ENCODE results near the gene CPM.

Gene CPM

GRCh38 chr12:68844318-68844745 lies 88.6 kb downstream of the CPM start:
- Histone ChIP-seq H3F3A (ENCODE audit: low read depth) (no peaks in the 10 kb centered on the region; the same call in 1 of the 2 replicates), H2AFZ (ENCODE audit: low read length) (no peak overlapping the region)
- TF ChIP-seq, protein P1, sequence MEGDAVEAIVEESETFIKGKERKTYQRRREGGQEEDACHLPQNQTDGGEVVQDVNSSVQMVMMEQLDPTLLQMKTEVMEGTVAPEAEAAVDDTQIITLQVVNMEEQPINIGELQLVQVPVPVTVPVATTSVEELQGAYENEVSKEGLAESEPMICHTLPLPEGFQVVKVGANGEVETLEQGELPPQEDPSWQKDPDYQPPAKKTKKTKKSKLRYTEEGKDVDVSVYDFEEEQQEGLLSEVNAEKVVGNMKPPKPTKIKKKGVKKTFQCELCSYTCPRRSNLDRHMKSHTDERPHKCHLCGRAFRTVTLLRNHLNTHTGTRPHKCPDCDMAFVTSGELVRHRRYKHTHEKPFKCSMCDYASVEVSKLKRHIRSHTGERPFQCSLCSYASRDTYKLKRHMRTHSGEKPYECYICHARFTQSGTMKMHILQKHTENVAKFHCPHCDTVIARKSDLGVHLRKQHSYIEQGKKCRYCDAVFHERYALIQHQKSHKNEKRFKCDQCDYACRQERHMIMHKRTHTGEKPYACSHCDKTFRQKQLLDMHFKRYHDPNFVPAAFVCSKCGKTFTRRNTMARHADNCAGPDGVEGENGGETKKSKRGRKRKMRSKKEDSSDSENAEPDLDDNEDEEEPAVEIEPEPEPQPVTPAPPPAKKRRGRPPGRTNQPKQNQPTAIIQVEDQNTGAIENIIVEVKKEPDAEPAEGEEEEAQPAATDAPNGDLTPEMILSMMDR (conservative IDR thresholded peaks at IDR 0.05; ENCODE audit: low read length): no peak
- no peak for TF ChIP-seq EZH2phosphoT487 (IDR thresholded peaks at IDR 0.05; ENCODE audit: borderline replicate concordance)

DNA sequence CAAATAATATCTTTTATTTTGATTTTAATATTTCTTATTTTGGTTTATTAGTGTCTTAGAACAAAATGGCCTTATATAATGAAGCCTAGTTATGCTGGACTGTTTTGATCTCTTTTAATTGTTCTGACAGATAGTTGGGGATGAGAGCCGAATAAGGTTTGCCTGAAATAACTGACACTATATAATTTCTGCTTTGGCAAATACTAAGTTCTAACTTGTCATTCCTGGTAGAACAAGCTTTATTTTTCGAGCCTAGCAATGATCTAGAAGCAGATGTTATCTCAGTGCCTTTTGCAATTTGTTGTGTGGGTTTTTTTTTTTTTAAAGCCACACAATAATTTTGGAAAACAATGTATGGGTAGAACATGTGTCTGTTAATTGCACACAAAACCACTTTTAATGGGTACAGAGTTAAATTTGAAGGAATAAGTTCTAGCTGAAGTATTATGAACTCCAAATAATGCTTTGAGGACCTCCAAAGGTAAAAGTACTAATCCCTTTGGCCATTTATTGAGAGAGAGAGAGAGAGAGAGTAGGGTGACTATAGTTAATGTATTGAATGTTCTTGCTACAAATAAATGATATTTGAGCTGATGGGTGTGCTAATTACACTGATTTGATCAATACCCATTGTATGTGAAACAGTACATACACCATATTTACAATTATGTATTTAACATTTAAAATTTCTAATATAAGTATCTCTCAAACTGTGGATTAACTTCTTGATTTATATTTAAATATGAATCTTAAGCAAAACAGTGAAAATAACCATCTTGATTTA lies 90.0 kb downstream of the CPM start:
- H2AFZ ChIP-seq (ENCODE audit: low read length): no peak overlapping the region
- no peaks in the 10 kb centered on the region for H3K4me1 ChIP-seq (ENCODE audit: insufficient read depth, low read length, poor library complexity, severe bottlenecking)
- no peaks in the 10 kb centered on the region for H3K9me2 ChIP-seq (replicated peaks; ENCODE audit: low read depth, low read length)
- H3K9ac ChIP-seq (ENCODE audit: low read depth, low read length, poor library complexity, severe bottlenecking): no peak overlapping the region
- H3F3A ChIP-seq (ENCODE audit: low read depth): no peaks in the 10 kb centered on the region; the same call in 1 of the 2 replicates
- H3K4me2 ChIP-seq (ENCODE audit: low read depth, low read length, poor library complexity, severe bottlenecking): no peak overlapping the region
- no peak overlapping the region for H3K4me3 ChIP-seq (ENCODE audit: low read length, poor library complexity, severe bottlenecking)
- no peaks in the 10 kb centered on the region for H3K79me2 ChIP-seq (ENCODE audit: insufficient read depth, low read length)
- TF ChIP-seq, protein P1 (conservative IDR thresholded peaks at IDR 0.05; ENCODE audit: low read length): no peak
- TF ChIP-seq EZH2phosphoT487 (IDR thresholded peaks at IDR 0.05; ENCODE audit: borderline replicate concordance): no peak
- H4K20me1 ChIP-seq (ENCODE audit: insufficient read depth, low read length, poor library complexity, severe bottlenecking): no peaks in the 10 kb centered on the region
- peaks cover 56% of the 10 kb centered on the region for H3K36me3 ChIP-seq (ENCODE audit: insufficient read depth, low read length)
- H3K9me3 ChIP-seq (ENCODE audit: insufficient read depth, low read depth, low read length): no peaks in the 10 kb centered on the region
- no peaks in the 10 kb centered on the region for H3K27me3 ChIP-seq (ENCODE audit: insufficient read depth, low read length, poor library complexity, severe bottlenecking)

More at GRCh38 chr12:68844318-68844745, 88.6 kb downstream of the CPM start:
- no peaks in the 10 kb centered on the region for H3K79me2 ChIP-seq (ENCODE audit: insufficient read depth, low read length)
- no peaks in the 10 kb centered on the region for H4K20me1 ChIP-seq (ENCODE audit: insufficient read depth, low read length, poor library complexity, severe bottlenecking)
- no peak overlapping the region for H3K4me3 ChIP-seq (ENCODE audit: low read length, poor library complexity, severe bottlenecking)
- no peaks in the 10 kb centered on the region for H3K27me3 ChIP-seq (ENCODE audit: insufficient read depth, low read length, poor library complexity, severe bottlenecking)
- H3K4me2 ChIP-seq (ENCODE audit: low read depth, low read length, poor library complexity, severe bottlenecking): no peak overlapping the region
- H3K36me3 ChIP-seq (ENCODE audit: insufficient read depth, low read length): peaks cover 43% of the 10 kb centered on the region
- H3K9me3 ChIP-seq (ENCODE audit: insufficient read depth, low read depth, low read length): no peaks in the 10 kb centered on the region
- no peak overlapping the region for H3K9ac ChIP-seq (ENCODE audit: low read depth, low read length, poor library complexity, severe bottlenecking)
- no peaks in the 10 kb centered on the region for H3K9me2 ChIP-seq (replicated peaks; ENCODE audit: low read depth, low read length)
- H3K4me1 ChIP-seq (ENCODE audit: insufficient read depth, low read length, poor library complexity, severe bottlenecking): no peaks in the 10 kb centered on the region

- H3F3A ChIP-seq (ENCODE audit: low read depth): no peaks in the 10 kb centered on the region; the same call in 1 of the 2 replicates
- no peaks in the 10 kb centered on the region for H4K20me1 ChIP-seq (ENCODE audit: insufficient read depth, low read length, poor library complexity, severe bottlenecking)
- H3K79me2 ChIP-seq (ENCODE audit: insufficient read depth, low read length): no peaks in the 10 kb centered on the region
- no peak overlapping the region for H3K9ac ChIP-seq (ENCODE audit: low read depth, low read length, poor library complexity, severe bottlenecking)
- no peak overlapping the region for H3K4me2 ChIP-seq (ENCODE audit: low read depth, low read length, poor library complexity, severe bottlenecking)
- no peaks in the 10 kb centered on the region for H3K4me1 ChIP-seq (ENCODE audit: insufficient read depth, low read length, poor library complexity, severe bottlenecking)
- H3K9me3 ChIP-seq (ENCODE audit: insufficient read depth, low read depth, low read length): no peaks in the 10 kb centered on the region
- H3K36me3 ChIP-seq (ENCODE audit: insufficient read depth, low read length): peaks cover 64% of the 10 kb centered on the region
- H3K4me3 ChIP-seq (ENCODE audit: low read length, poor library complexity, severe bottlenecking): no peak overlapping the region
- no peaks in the 10 kb centered on the region for H3K27me3 ChIP-seq (ENCODE audit: insufficient read depth, low read length, poor library complexity, severe bottlenecking)
- no peak for TF ChIP-seq EZH2phosphoT487 (IDR thresholded peaks at IDR 0.05; ENCODE audit: borderline replicate concordance)
- TF ChIP-seq, protein P1 (conservative IDR thresholded peaks at IDR 0.05; ENCODE audit: low read length): no peak
- H2AFZ ChIP-seq (ENCODE audit: low read length): no peak overlapping the region
- H3K9me2 ChIP-seq (replicated peaks; ENCODE audit: low read depth, low read length): no peaks in the 10 kb centered on the region
Measured at GRCh38 chr12:68842123-68842522, 90.8 kb downstream of the CPM start.

Data from Loucy (cell line).